ENCODE results near the gene KIF4A. TPM values are rescaled to one million over a fixed set of nuclear protein-coding genes. Genes with fewer than 3 reads are reported as not detected.
A peak's percentile ranks its signal among the peaks of the same experiment; 100 is the strongest.
"Not testable (repeated sequence)": the region's sequence is repeated elsewhere in the genome, so short reads cannot be mapped to it uniquely, and the experiment has no call there.

KIF4A gene
- total RNA-seq, 2 donors from 2014 or later, result 8.7 to 33.7 TPM

- intact Hi-C loops (cut with DNase I), result no loop called here
- Histone ChIP-seq H3K4me1 (no peaks in the 10 kb centered on the region), H3K9ac (ENCODE audit: low read depth in 2 of 2, low read length in 2 of 2) (no peak within 1 kb of the TSS), H3K27ac (no peak within 1 kb of the TSS), H3K27me3 (no peaks in the 10 kb centered on the region), H3K36me3 (no peaks in the 10 kb centered on the region), H3K9me3 (no peaks in the 10 kb centered on the region), H3K4me3 (no peak within 1 kb of the TSS)
- DNase-seq, result no peak
- TF ChIP-seq, protein P1, sequence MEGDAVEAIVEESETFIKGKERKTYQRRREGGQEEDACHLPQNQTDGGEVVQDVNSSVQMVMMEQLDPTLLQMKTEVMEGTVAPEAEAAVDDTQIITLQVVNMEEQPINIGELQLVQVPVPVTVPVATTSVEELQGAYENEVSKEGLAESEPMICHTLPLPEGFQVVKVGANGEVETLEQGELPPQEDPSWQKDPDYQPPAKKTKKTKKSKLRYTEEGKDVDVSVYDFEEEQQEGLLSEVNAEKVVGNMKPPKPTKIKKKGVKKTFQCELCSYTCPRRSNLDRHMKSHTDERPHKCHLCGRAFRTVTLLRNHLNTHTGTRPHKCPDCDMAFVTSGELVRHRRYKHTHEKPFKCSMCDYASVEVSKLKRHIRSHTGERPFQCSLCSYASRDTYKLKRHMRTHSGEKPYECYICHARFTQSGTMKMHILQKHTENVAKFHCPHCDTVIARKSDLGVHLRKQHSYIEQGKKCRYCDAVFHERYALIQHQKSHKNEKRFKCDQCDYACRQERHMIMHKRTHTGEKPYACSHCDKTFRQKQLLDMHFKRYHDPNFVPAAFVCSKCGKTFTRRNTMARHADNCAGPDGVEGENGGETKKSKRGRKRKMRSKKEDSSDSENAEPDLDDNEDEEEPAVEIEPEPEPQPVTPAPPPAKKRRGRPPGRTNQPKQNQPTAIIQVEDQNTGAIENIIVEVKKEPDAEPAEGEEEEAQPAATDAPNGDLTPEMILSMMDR (IDR thresholded peaks at IDR 0.05), result no peak
These were observed 21.9 kb upstream of the KIF4A start, which contains the start of gene ARR3 for GRCh38 chrX:70268034-70268433. TSS of gene ARR3 (plus strand) at chrX:70268334. CDS start at chrX:70269386, 1,052 bp downstream.

DNA sequence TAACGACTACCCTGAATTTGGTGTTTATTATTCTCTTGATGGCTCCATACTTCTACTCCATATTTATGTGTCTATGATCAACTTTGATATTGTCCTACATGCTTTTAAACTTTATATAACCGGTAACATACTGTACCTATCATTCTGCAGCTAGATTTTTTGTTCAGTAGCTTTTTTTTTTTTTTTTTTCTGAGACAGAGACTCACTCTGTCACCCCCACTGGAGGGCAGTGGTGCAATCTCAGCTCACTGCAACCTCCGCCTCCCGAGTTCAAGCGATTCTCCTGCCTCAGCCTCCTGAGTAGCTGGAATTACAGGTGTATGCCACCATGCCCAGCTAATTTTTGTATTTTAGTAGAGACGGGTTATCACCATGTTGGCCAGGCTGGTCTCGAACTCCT lies 15.9 kb upstream of the KIF4A start:
- DNase-seq; H3K27ac ChIP-seq; intact Hi-C loops (cut with DNase I); H3K9me3 ChIP-seq; H3K27me3 ChIP-seq; H3K9ac ChIP-seq (ENCODE audit: low read depth in 2 of 2, low read length in 2 of 2); H3K4me3 ChIP-seq; H3K36me3 ChIP-seq; H3K4me1 ChIP-seq: not testable (repeated sequence)

GRCh38 chrX:70279081-70279480 lies 10.8 kb upstream of the KIF4A start:
- H3K27ac ChIP-seq, result no peak overlapping the region
- DNase-seq, result no peak
- no peak overlapping the region for H3K4me3 ChIP-seq
- intact Hi-C loops (cut with DNase I), result no loop called here
- H3K27me3 ChIP-seq, result no peaks in the 10 kb centered on the region
- H3K9ac ChIP-seq (ENCODE audit: low read depth in 2 of 2, low read length in 2 of 2), result no peak overlapping the region
- no peaks in the 10 kb centered on the region for H3K9me3 ChIP-seq
- H3K4me1 ChIP-seq, result no peaks in the 10 kb centered on the region
- TF ChIP-seq, protein P1 (IDR thresholded peaks at IDR 0.05), result no peak
- no peaks in the 10 kb centered on the region for H3K36me3 ChIP-seq

GRCh38 chrX:70280573-70280972 lies 9.3 kb upstream of the KIF4A start:
- no peak overlapping the region for H3K27ac ChIP-seq
- TF ChIP-seq, protein P1 (IDR thresholded peaks at IDR 0.05), result no peak
- intact Hi-C loops (cut with DNase I), result no loop called here

GRCh38 chrX:70281951-70282350 lies 8.0 kb upstream of the KIF4A start, which contains the start of gene RAB41:
TSS of gene RAB41 (plus strand) at chrX:70282172. CDS start at chrX:70282218, 46 bp downstream.
- TF ChIP-seq, protein P1 (IDR thresholded peaks at IDR 0.05), result no peak
- intact Hi-C loops (cut with DNase I), result no loop called here
- no peaks in the 10 kb centered on the region for H3K4me1 ChIP-seq
- no peak for DNase-seq
- H3K9me3 ChIP-seq, result no peaks in the 10 kb centered on the region
- H3K9ac ChIP-seq (ENCODE audit: low read depth in 2 of 2, low read length in 2 of 2), result no peak within 1 kb of the TSS
- no peaks in the 10 kb centered on the region for H3K36me3 ChIP-seq
- no peak within 1 kb of the TSS for H3K4me3 ChIP-seq
- no peaks in the 10 kb centered on the region for H3K27me3 ChIP-seq
- H3K27ac ChIP-seq, result no peak within 1 kb of the TSS

More at GRCh38 chrX:70280573-70280972, 9.3 kb upstream of the KIF4A start:
- Histone ChIP-seq H3K4me3 (no peak overlapping the region), H3K9ac (ENCODE audit: low read depth in 2 of 2, low read length in 2 of 2) (no peak overlapping the region), H3K36me3 (no peaks in the 10 kb centered on the region), H3K27me3 (no peaks in the 10 kb centered on the region), H3K9me3 (no peaks in the 10 kb centered on the region), H3K4me1 (no peaks in the 10 kb centered on the region)
- no peak for DNase-seq

- peak overlapping the region; percentile 59 to 60 for H3K9ac ChIP-seq (ENCODE audit: low read depth in 2 of 2, low read length in 2 of 2)
- no peak overlapping the region for H3K27ac ChIP-seq
- no peaks in the 10 kb centered on the region for H3K4me1 ChIP-seq
- TF ChIP-seq, protein P1 (IDR thresholded peaks at IDR 0.05), result no peak
- no peaks in the 10 kb centered on the region for H3K9me3 ChIP-seq
- no peaks in the 10 kb centered on the region for H3K27me3 ChIP-seq
- H3K4me3 ChIP-seq, result peak overlapping the region; percentile 51
- H3K36me3 ChIP-seq, result no peaks in the 10 kb centered on the region
- intact Hi-C loops (cut with DNase I), result no loop called here
- DNase-seq, result no peak
These were observed 624 bp upstream of the KIF4A start for GRCh38 chrX:70289168-70289792.

Measured in colonic mucosa (tissue), 4 donors.